ENCODE measurements around the gene GGPS1. TPM values are rescaled to one million over a fixed set of nuclear protein-coding genes. Genes with fewer than 3 reads are reported as not detected.

Gene GGPS1
- total RNA-seq, 1 donor from 2014 or later, result 33.1 TPM

- Histone ChIP-seq H3K4me1 (peaks cover 26% of the 10 kb centered on the region), H3K27ac (no peak overlapping the region)
- ATAC-seq, result no peak
Observed at GRCh38 chr1:235319255-235319654, 9.1 kb upstream of the GGPS1 start.

GRCh38 chr1:235320521-235321179 lies 7.7 kb upstream of the GGPS1 start:
- Histone ChIP-seq H3K9me3 (no peaks in the 10 kb centered on the region), H3K4me1 (peaks cover 28% of the 10 kb centered on the region), H3K4me3 (no peak overlapping the region), H3K27ac (no peak overlapping the region), H3K36me3 (peaks cover 10% of the 10 kb centered on the region), H3K27me3 (no peaks in the 10 kb centered on the region)
- intact Hi-C loops (cut with DNase I), result no loop called here
- ATAC-seq, result peak; percentile 51
- DNase-seq, result no peak
- no peak for TF ChIP-seq CTCF (IDR thresholded peaks at IDR 0.05)

More at GRCh38 chr1:235319255-235319654, 9.1 kb upstream of the GGPS1 start:
- no peaks in the 10 kb centered on the region for H3K27me3 ChIP-seq
- no peak overlapping the region for H3K4me3 ChIP-seq
- H3K9me3 ChIP-seq, result no peaks in the 10 kb centered on the region
- intact Hi-C loops (cut with DNase I), result no loop called here
- no peak for TF ChIP-seq CTCF (IDR thresholded peaks at IDR 0.05)
- no peak for DNase-seq
- H3K36me3 ChIP-seq, result peaks cover 10% of the 10 kb centered on the region

- no peak for ATAC-seq
- Histone ChIP-seq H3K27ac (no peak overlapping the region), H3K4me3 (no peak overlapping the region), H3K36me3 (no peaks in the 10 kb centered on the region), H3K9me3 (no peaks in the 10 kb centered on the region), H3K4me1 (peaks cover 36% of the 10 kb centered on the region), H3K27me3 (no peaks in the 10 kb centered on the region)
- no peak for TF ChIP-seq CTCF (IDR thresholded peaks at IDR 0.05)
- DNase-seq, result no peak
- intact Hi-C loops (cut with DNase I), result no loop called here
Observed at GRCh38 chr1:235324296-235324695, 4.1 kb upstream of the GGPS1 start.

GRCh38 chr1:235325139-235325538 lies 3.2 kb upstream of the GGPS1 start:
- Histone ChIP-seq H3K27me3 (no peaks in the 10 kb centered on the region), H3K9me3 (no peaks in the 10 kb centered on the region), H3K36me3 (no peaks in the 10 kb centered on the region), H3K27ac (no peak overlapping the region), H3K4me3 (peak overlapping the region; percentile 70), H3K4me1 (peaks cover 43% of the 10 kb centered on the region)
- TF ChIP-seq CTCF (IDR thresholded peaks at IDR 0.05), result no peak
- ATAC-seq (no peak), DNase-seq (no peak)
- intact Hi-C loops (cut with DNase I), result no loop called here

- Histone ChIP-seq H3K27me3 (no peaks in the 10 kb centered on the region), H3K9me3 (no peaks in the 10 kb centered on the region), H3K36me3 (no peaks in the 10 kb centered on the region), H3K27ac (no peak overlapping the region), H3K4me3 (peak overlapping the region; percentile 70), H3K4me1 (peaks cover 47% of the 10 kb centered on the region)
- ATAC-seq (no peak), DNase-seq (no peak)
- no peak for TF ChIP-seq CTCF (IDR thresholded peaks at IDR 0.05)
- intact Hi-C loops (cut with DNase I), result no loop called here
Observed at GRCh38 chr1:235325854-235326253, 2.5 kb upstream of the GGPS1 start.

Data from upper lobe of right lung (tissue), 1 donor.